Osteocyte (in vitro differentiated cells): ENCODE data around the gene FAM149B1. TPM values are rescaled to one million over a fixed set of nuclear protein-coding genes. Genes with fewer than 3 reads are reported as not detected.

ENCODE experiments used
- DNase-seq: peaks from one replicate; pipeline ENCODE4 v3.0.0; 2021; ENCODE audit warnings: mixed read lengths; ENCODE audit not compliant: unreplicated experiment; ENCODE audit errors: extremely low spot score
- H3K27ac Mint-ChIP-seq: one replicate; pipeline ENCODE4 v1.8.0; 2021; ENCODE audit warnings: mild to moderate bottlenecking, mixed read lengths; ENCODE audit not compliant: unreplicated experiment
- H3K27me3 Mint-ChIP-seq: one replicate; pipeline ENCODE4 v1.8.0; 2021; ENCODE audit warnings: mixed read lengths; ENCODE audit not compliant: unreplicated experiment
- H3K36me3 Mint-ChIP-seq: one replicate; pipeline ENCODE4 v1.8.0; 2021; ENCODE audit warnings: mixed read lengths; ENCODE audit not compliant: unreplicated experiment
- H3K4me1 Mint-ChIP-seq: one replicate; pipeline ENCODE4 v1.8.0; 2021; ENCODE audit warnings: mixed read lengths; ENCODE audit not compliant: unreplicated experiment
- H3K4me3 Mint-ChIP-seq: one replicate; pipeline ENCODE4 v1.8.0; 2021; ENCODE audit warnings: mild to moderate bottlenecking, moderate library complexity, mixed read lengths; ENCODE audit not compliant: unreplicated experiment
- H3K9me3 Mint-ChIP-seq: one replicate; pipeline ENCODE4 v1.8.0; 2021; ENCODE audit warnings: mixed read lengths; ENCODE audit not compliant: unreplicated experiment
- total RNA-seq: library from RNA; stranded (reverse); gene quantifications from 2 replicates; pipeline ENCODE4 v1.2.1, GENCODE V29; 2021
- TF ChIP-seq, protein P1 (sequence below): fragments of 200-600 bp; sonication (generic); IDR thresholded peaks from 2 replicates; pipeline ENCODE4 v1.5.0; 2021; ENCODE audit warnings: antibody characterized with exemption, mild to moderate bottlenecking, moderate library complexity

The FAM149B1 gene
- total RNA-seq, 1 donor from 2014 or later = 21.4 TPM

DNA sequence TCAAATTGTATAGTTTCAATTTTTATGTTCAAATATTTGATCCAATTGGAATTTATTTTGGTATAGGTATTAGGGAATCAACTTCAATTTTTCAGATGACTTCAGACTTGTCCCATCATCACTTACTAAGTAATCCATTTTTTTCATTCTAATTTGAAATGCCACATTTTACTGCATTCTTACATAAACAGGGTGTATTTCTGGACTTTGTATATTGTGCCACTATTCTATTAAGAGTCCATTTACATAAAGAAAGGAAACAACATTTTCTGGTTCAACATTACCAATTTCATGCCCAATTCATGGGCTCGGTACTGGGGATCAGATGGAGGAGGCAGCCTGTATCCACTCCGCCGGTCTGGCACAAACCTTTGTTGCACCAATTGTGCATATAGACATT, 15.9 kb upstream of the FAM149B1 start:
- TF ChIP-seq, protein P1, sequence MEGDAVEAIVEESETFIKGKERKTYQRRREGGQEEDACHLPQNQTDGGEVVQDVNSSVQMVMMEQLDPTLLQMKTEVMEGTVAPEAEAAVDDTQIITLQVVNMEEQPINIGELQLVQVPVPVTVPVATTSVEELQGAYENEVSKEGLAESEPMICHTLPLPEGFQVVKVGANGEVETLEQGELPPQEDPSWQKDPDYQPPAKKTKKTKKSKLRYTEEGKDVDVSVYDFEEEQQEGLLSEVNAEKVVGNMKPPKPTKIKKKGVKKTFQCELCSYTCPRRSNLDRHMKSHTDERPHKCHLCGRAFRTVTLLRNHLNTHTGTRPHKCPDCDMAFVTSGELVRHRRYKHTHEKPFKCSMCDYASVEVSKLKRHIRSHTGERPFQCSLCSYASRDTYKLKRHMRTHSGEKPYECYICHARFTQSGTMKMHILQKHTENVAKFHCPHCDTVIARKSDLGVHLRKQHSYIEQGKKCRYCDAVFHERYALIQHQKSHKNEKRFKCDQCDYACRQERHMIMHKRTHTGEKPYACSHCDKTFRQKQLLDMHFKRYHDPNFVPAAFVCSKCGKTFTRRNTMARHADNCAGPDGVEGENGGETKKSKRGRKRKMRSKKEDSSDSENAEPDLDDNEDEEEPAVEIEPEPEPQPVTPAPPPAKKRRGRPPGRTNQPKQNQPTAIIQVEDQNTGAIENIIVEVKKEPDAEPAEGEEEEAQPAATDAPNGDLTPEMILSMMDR = no peak
- Mint-ChIP-seq H3K4me1 (no peaks in the 10 kb centered on the region), H3K9me3 (no peaks in the 10 kb centered on the region), H3K4me3 (no peak overlapping the region), H3K27ac (no peak overlapping the region), H3K27me3 (no peaks in the 10 kb centered on the region), H3K36me3 (peaks cover 55% of the 10 kb centered on the region)
- no peak for DNase-seq

DNA sequence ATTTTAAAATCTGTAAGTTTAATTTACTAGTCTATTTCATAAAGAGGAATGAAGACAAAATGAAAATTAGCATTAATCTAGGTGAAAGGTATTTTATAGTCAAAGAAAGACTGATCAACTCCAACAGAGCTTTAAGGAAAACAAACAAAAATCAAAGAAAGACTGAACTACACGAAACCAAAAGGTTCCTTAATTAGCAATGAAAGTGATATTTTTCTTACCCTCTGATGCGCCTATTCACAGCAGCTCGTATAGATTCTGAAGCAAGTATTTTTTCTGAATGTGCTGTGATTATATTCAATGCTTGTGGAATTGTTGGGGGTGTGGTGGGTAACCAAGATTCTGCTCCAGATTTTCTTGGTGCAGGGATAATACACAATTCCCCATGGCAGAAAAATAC, 11.9 kb upstream of the FAM149B1 start:
- H3K36me3 Mint-ChIP-seq = peaks cover 37% of the 10 kb centered on the region
- no peak overlapping the region for H3K4me3 Mint-ChIP-seq
- no peaks in the 10 kb centered on the region for H3K9me3 Mint-ChIP-seq
- TF ChIP-seq, protein P1 = no peak
- H3K27ac Mint-ChIP-seq = no peak overlapping the region
- no peak for DNase-seq
- peaks cover 6% of the 10 kb centered on the region for H3K4me1 Mint-ChIP-seq
- no peaks in the 10 kb centered on the region for H3K27me3 Mint-ChIP-seq

DNA sequence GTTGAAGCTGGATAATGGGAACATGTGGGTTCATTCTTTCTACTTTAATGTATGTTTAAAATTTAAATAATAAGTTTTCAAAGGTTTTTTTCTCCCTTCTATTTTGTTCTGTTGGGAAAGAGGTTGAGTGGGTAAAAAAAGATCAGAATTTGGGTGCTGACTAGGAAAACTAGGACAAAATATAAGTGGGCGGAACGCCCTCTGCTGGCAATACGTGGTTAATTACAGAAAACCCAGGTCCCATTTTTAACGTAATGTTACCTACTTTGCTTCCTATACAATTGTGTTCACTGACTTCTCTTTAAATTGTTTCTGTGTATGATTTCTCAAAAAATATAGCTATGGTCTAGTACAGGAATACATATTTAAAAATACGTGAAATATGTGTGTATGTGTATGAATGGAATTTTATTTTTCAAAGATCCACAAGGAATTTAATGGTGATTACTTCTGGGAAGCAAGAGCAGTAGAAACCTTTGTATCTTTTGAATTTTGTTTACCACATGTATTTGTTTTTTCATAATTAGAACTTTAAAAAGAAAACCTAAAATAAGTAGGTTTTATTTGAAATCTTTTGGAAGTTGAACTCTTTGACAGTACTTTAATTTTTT, 8.8 kb upstream of the FAM149B1 start:
- Mint-ChIP-seq H3K4me3 (no peak overlapping the region), H3K9me3 (peaks cover 6% of the 10 kb centered on the region), H3K27ac (no peak overlapping the region), H3K4me1 (peaks cover 14% of the 10 kb centered on the region), H3K36me3 (peaks cover 39% of the 10 kb centered on the region), H3K27me3 (no peaks in the 10 kb centered on the region)
- DNase-seq = no peak
- TF ChIP-seq, protein P1 = peak; percentile 83

DNA sequence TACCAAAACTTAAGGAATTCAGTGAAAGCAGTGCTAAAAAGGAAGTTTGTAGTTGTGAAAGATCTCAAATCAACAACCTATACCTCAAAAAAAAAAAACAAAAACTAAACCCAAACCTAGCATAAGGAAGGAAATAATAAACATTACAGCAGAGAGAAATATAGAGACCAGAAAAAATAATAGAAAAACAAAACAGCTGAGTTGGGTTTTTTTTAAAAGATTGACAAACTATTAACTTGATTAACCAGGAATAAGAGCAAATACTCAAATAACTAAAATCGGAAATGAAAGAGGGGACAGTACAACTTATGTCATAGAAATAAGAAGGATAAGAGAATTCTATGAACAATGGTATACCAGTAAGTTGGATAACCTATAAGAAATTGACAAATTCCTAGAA, 6.8 kb upstream of the FAM149B1 start:
- Mint-ChIP-seq H3K4me3 (no peak overlapping the region), H3K27ac (no peak overlapping the region), H3K4me1 (peaks cover 17% of the 10 kb centered on the region), H3K36me3 (peaks cover 34% of the 10 kb centered on the region), H3K27me3 (no peaks in the 10 kb centered on the region), H3K9me3 (peaks cover 6% of the 10 kb centered on the region)
- DNase-seq = no peak
- TF ChIP-seq, protein P1 = no peak

DNA sequence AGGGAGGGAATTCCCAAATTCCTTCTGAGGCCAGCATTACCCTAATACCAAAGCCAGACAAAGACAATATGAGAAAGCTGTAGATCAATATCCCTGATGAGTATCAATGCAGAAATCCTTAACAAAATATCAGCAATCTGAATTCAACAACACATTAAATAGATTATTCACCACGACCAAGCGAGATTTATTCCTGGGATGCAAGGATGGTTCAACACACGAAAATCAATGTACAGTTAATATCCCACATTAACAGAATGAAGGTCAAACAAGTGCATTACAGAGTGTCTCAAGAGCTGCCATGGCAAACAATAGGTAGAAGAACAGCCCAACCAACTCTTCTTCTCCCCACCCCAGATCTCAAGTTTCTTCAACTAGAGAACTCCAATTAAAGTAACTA, 6.3 kb upstream of the FAM149B1 start:
- Mint-ChIP-seq H3K9me3 (peaks cover 6% of the 10 kb centered on the region), H3K4me3 (no peak overlapping the region), H3K36me3 (peaks cover 29% of the 10 kb centered on the region), H3K27me3 (no peaks in the 10 kb centered on the region), H3K27ac (no peak overlapping the region), H3K4me1 (peaks cover 22% of the 10 kb centered on the region)
- DNase-seq = no peak
- TF ChIP-seq, protein P1 = no peak
